KOPT-K1 (cell line): ENCODE measurements around the gene RAB8A.
A peak's percentile ranks its signal among the peaks of the same experiment; 100 is the strongest.

Source experiments
- H3K27ac ChIP-seq: fragments of 200-600 bp; sonication (generic); 2 replicates; pipeline ENCODE4 v1.5.1; 2016; ENCODE audit warnings: antibody characterized with exemption, mild to moderate bottlenecking, low read depth, low read length; ENCODE audit not compliant: poor library complexity, severe bottlenecking
- H3K36me3 ChIP-seq: fragments of 200-600 bp; sonication (generic); 2 replicates; pipeline ENCODE4 v1.5.1; 2017; ENCODE audit warnings: antibody characterized with exemption, mild to moderate bottlenecking, low read length, moderate library complexity; ENCODE audit not compliant: insufficient read depth
- H3K9me3 ChIP-seq: fragments of 200-600 bp; sonication (generic); 2 replicates; pipeline ENCODE4 v1.5.1; 2017; ENCODE audit warnings: antibody characterized with exemption, low read length, mild to moderate bottlenecking; ENCODE audit not compliant: insufficient read depth, poor library complexity, severe bottlenecking

The RAB8A gene

DNA sequence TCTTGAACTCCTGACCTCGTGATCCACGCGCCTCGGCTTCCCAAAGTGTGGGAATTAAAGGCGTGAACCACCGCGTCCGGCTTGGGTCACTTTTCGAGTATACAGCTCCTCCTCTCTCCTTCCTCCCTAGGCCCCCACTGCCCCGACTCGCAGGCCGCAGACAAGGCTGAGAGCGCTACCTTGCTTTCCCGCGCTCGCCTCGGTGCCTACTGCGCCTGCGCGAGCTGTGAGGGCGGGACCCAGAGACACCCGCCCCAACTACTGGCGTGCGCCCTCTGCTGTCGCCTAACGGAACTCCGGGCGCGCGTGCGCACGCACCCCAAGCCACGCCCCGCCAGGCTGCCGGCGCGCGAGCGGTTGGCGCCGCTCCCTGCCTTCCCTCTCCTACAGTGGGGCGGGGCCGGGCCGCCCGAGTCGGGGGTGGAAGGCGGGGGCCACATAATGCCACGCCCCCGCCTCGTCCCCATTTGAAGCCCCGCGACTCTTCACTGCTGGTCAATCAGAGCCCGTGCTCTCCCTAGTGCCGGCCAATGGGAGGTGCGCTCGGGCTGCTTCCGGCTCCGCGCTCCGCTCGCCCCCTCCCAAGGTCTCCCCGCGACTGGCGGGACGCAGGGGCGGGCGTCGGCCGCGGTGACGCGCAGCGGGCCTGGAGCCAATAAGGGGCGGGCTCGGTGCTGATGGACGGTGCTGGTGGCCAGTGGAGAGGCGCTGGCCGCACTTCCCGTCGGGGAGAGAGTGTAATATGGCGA lies at the start of gene RAB8A:
Gene RAB8A, plus strand, starts transcription at position 730 of the 749 bp plus-strand sequence. Its CDS starts 13 bp downstream, at position 743.
- Histone ChIP-seq H3K27ac (peak within 1 kb of the TSS; percentile 86), H3K36me3 (peaks cover 32% of the 10 kb centered on the region), H3K9me3 (no peaks in the 10 kb centered on the region)

DNA sequence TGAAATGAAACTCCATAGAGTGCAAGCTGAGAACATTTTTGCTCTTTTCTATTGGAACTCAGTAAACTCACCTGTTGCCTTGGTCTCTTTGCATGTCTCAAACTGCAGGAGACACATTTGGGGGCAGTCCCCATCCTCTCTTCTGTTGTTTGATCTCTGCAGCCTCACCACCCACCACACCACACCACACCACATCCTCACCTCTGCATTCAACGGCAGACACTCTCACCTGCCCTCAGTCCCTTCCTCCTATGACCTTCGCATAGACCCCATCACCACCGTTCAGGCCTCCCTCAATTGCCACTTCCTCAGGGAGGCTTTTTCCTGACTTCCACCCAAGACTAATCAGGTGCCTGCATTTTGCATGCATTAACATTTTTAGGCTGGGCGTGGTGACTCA lies 49.7 kb upstream of the RAB8A start:
- Histone ChIP-seq H3K36me3 (no peaks in the 10 kb centered on the region), H3K9me3 (peaks cover 5% of the 10 kb centered on the region), H3K27ac (no peak overlapping the region)

- no peak overlapping the region for H3K27ac ChIP-seq
- H3K36me3 ChIP-seq: no peaks in the 10 kb centered on the region
- H3K9me3 ChIP-seq: no peaks in the 10 kb centered on the region
These were observed 48.9 kb upstream of the RAB8A start for GRCh38 chr19:16062789-16063188.

DNA sequence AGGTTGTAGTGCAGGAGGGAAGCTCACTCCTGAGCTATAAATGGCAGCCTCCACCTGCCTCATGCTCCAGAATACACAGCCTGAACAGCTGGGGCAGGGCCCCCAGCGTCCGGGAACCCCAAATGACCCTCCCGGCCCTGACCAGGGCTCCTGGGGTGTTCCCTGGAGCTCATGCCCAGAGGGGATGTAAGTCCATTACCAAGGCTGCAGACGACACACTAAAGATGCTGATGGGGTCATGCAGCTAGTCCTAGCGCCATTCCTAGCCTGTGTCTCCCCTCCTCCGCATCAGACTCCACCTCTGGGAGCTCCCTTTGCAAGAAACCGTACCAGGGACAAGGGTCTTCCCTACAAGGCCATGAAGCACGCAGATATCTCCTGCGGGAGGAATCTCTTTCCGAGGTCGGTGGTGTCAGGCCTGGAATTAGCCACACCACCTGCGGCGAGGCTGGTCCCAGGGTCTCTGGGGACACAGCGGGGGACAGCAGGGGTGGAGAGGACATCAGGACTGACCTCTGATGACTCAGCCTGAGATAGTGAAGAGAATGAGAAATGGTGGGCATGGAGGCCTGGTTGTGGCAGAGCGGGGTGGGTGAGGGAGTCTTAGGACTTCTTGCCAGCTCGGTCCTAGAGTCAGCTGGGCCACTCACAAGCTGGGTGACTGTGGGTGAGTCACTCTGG lies 47.3 kb upstream of the RAB8A start:
- no peaks in the 10 kb centered on the region for H3K9me3 ChIP-seq
- no peak overlapping the region for H3K27ac ChIP-seq

GRCh38 chr19:16066611-16067104 lies 45.0 kb upstream of the RAB8A start:
- no peak overlapping the region for H3K27ac ChIP-seq
- H3K9me3 ChIP-seq: no peaks in the 10 kb centered on the region
- no peaks in the 10 kb centered on the region for H3K36me3 ChIP-seq

More for the DNA sequence above, 47.3 kb upstream of the RAB8A start:
- H3K36me3 ChIP-seq: no peaks in the 10 kb centered on the region

DNA sequence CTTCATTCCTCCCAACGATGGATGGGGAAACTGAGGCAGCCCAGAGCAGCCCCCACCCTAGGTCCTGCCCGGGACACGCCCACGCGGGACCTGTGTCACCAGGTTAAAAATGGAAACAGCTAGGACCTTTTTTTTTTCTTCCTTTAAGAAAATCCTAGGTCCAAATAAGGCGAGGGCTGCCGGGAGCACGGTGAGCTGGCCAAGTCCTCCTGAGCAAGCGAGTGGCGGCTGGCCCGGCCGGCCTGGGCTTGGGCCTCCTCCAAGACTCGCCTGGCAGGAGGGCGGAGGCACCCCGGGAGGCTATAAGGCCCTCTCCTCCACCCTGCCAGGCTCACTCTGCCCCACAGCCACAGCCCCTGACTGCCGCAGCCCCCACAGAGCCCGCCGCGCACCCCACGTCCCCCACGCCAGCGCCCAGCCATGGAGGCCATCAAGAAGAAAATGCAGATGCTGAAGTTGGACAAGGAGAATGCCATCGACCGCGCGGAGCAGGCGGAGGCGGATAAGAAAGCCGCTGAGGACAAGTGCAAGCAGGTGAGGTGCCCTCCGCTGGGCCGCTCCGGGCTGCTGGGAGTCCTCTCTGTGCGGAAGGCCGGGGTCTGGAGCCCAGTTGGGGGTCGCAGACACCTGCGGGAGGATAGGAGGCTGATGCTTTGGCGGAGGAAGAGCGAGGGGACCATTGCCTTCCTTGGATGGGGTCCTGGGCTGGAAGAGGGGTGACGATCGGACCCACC lies 44.3 kb upstream of the RAB8A start:
- Histone ChIP-seq H3K9me3 (no peaks in the 10 kb centered on the region), H3K36me3 (no peaks in the 10 kb centered on the region), H3K27ac (no peak overlapping the region)

DNA sequence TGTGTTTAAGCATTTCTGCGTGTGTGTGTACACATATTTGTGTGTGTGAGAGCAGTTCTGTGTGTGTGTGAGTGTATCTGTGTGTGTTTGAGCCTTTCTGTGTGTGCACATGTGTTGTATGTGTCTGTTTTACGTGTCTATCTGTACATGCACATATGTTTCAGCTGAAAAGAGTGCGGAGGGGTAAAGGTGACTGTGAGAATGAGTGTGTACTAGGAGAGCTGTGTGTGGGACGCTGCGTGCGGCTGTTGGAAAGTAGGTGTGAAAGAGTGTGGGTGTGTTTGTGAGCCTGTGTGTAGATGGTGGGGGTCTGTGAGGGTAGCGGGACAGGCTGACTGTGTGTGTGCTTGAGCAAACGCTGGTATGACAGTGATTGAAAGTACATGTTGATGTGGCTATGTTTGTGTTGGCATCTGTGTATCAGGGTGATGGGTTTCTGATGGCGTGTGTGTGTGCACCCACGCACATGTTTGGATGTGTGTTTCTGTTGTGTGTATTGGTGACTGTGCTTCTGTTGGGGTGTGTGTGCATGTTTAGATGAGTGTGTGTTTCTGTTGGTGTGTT lies 42.9 kb upstream of the RAB8A start:
- Histone ChIP-seq H3K9me3 (no peaks in the 10 kb centered on the region), H3K27ac (no peak overlapping the region), H3K36me3 (no peaks in the 10 kb centered on the region)

- Histone ChIP-seq H3K36me3 (no peaks in the 10 kb centered on the region), H3K9me3 (no peaks in the 10 kb centered on the region), H3K27ac (peak overlapping the region; percentile 78)
These were observed 41.8 kb upstream of the RAB8A start for GRCh38 chr19:16069813-16070365.

DNA sequence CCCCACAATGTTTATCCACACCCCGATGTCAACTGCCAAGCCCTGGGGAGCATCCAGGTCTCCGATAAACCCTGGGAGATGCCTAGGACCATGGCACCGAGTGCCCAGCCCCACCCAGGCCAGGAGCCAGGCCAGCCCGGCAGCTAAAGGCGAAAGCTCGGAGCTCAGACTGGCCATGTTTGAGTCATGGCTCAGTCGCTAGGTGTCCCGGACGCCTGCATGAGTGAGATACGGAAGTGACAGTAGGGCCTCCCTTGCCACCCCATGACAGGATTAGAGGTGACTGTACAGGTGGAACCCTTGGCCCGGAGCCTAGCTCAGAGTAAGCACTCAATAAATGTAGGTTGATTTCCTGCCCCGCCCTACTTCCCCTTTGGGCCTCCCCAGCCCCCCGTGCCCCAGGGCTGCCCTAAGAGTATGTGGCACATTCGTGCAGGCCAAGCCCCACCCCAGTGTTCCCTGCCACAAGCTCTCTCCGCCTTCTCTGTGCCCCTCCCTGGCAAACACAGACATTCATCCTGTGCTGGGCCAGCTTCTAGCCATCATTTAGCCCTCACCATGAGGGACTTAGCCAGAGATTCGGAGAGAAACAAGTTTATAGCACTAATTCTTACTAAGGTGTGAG lies 41.2 kb upstream of the RAB8A start:
- no peaks in the 10 kb centered on the region for H3K9me3 ChIP-seq
- H3K36me3 ChIP-seq: no peaks in the 10 kb centered on the region
- peak overlapping the region; percentile 78 for H3K27ac ChIP-seq

- H3K27ac ChIP-seq: peak overlapping the region; percentile 78
- H3K9me3 ChIP-seq: no peaks in the 10 kb centered on the region
- H3K36me3 ChIP-seq: no peaks in the 10 kb centered on the region
These were observed 40.5 kb upstream of the RAB8A start for GRCh38 chr19:16071072-16071691.

DNA sequence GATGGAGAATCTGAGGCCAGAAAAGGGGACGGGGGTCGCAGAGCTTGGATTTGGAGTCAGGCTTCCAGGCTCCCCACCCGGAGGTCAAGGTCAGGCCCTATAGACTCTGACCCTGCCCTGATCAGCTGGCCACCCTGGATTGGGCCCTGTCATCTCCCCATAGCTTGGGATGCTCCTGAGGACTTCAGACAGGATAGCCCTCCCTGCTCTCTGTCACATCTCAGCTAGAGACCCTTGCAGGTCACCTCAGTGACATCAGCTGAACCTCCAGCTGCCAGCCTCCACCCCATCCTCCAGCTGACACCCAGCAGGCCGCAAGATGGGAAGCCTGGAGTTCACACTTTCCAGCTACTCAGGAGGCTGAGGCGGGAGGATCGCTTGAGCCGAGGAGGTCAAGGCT lies 38.2 kb upstream of the RAB8A start:
- H3K9me3 ChIP-seq: no peaks in the 10 kb centered on the region
- H3K27ac ChIP-seq: peak overlapping the region; percentile 55
- no peaks in the 10 kb centered on the region for H3K36me3 ChIP-seq

GRCh38 chr19:16073988-16074387 lies 37.7 kb upstream of the RAB8A start:
- Histone ChIP-seq H3K27ac (peak overlapping the region; percentile 55), H3K9me3 (no peaks in the 10 kb centered on the region), H3K36me3 (no peaks in the 10 kb centered on the region)

- no peaks in the 10 kb centered on the region for H3K9me3 ChIP-seq
- peak overlapping the region; percentile 55 for H3K27ac ChIP-seq
- no peaks in the 10 kb centered on the region for H3K36me3 ChIP-seq
These were observed 37.0 kb upstream of the RAB8A start for GRCh38 chr19:16074488-16075365.
